K562 (cell line): ENCODE measurements around the gene LZTR1. TPM values are rescaled to one million over a fixed set of nuclear protein-coding genes. Genes with fewer than 3 reads are reported as not detected.
A peak's percentile ranks its signal among the peaks of the same experiment; 100 is the strongest.

Experiments used
- ATAC-seq: fragments of 200-7000 bp; cut with Tn5 transposase; 3 replicates; pipeline ENCODE4 v1.9.1; 2020; ENCODE audit warnings: moderate library complexity
- BruUV-seq: library from RNA; stranded (reverse); fragments of 400-500 nt; replicated peaks from 2 replicates; lab custom pipeline; 2021; lab: Mats Ljungman, UMichigan
- CTCF ChIA-PET: fragments of 300-600 bp; formaldehyde crosslinking; extraction: SDS; loops from one replicate; lab custom pipeline; 2021; ENCODE audit warnings: low intra/inter-chr PET ratio; lab: Yijun Ruan, JAX
- POLR2A ChIA-PET: fragments of 300-600, 350-650 bp; sonication (Branson Sonifier 250); formaldehyde crosslinking; extraction: SDS; loops from one replicate; lab custom pipeline; 2021; ENCODE audit warnings: antibody characterized with exemption, inconsistent platforms; lab: Yijun Ruan, JAX
- DNase-seq, 4 experiments: peaks; one replicate each; pipeline versions ENCODE4 v3.0.0 to v3.0.0-alpha.2; 2011 to 2018; ENCODE audit warnings: low spot score in 3 of 4, mixed read lengths in 3 of 4; ENCODE audit errors: extremely low read depth in 1 of 4
- FAIRE-seq: peaks from 2 replicates; lab custom pipeline; 2011; peaks lifted over from hg19 to GRCh38; lab: Jason Lieb, UNC
- H2AFZ ChIP-seq: 2 replicates; pipeline ENCODE4 v1.6.0; 2011; ENCODE audit warnings: low read depth, low read length, control low read depth, inconsistent platforms
- H3K27ac ChIP-seq: fragments of 200-600 bp; 3 replicates; pipeline ENCODE4 v1.8.0; 2011; ENCODE audit warnings: low read depth, mild to moderate bottlenecking, control low read depth, inconsistent platforms, low read length, moderate library complexity, mixed read lengths; ENCODE audit errors: extremely low read depth
- H3K27me3 ChIP-seq, 2 experiments: fragments of 300-600 bp in 1 of 2; 2 replicates in 1 of 2; 3 replicates in 1 of 2; pipeline versions ENCODE4 v1.6.0 to v1.8.0; 2011; ENCODE audit warnings: inconsistent platforms in 2 of 2, low read length in 2 of 2, mild to moderate bottlenecking in 1 of 2, mixed read lengths in 1 of 2, moderate library complexity in 1 of 2; ENCODE audit not compliant: control insufficient read depth in 2 of 2, insufficient read depth in 2 of 2
- H3K36me3 ChIP-seq: fragments of 300-600 bp; 3 replicates; pipeline ENCODE4 v1.8.0; 2011; ENCODE audit warnings: mild to moderate bottlenecking, low read length, inconsistent platforms; ENCODE audit not compliant: control insufficient read depth, insufficient read depth
- H3K4me1 ChIP-seq, 2 experiments: fragments of 200-600 bp in 1 of 2; replicated peaks in 1 of 2; 2 replicates in 1 of 2; 3 replicates in 1 of 2; pipeline versions ENCODE4 v1.5.1 to v1.8.0; 2011; ENCODE audit warnings: inconsistent platforms in 2 of 2, low read length in 2 of 2, mild to moderate bottlenecking in 1 of 2, mixed read lengths in 1 of 2, moderate library complexity in 1 of 2; ENCODE audit not compliant: control insufficient read depth in 2 of 2, insufficient read depth in 2 of 2
- H3K4me2 ChIP-seq: 2 replicates; pipeline ENCODE4 v1.6.1; 2011; ENCODE audit warnings: low read length, control low read depth, inconsistent platforms, mixed read lengths; ENCODE audit not compliant: insufficient read depth
- H3K4me3 ChIP-seq: fragments of 200-600 bp; sonication (generic), shearing (Covaris generic); 2 replicates; pipeline ENCODE4 v1.5.1; 2016; ENCODE audit warnings: control low read depth, inconsistent platforms
- H3K79me2 ChIP-seq: fragments of 200-600 bp; 3 replicates; pipeline ENCODE4 v1.8.0; 2011; ENCODE audit warnings: low read length, inconsistent platforms; ENCODE audit not compliant: control insufficient read depth, insufficient read depth
- H3K9ac ChIP-seq, 2 experiments: 2 replicates each; pipeline versions ENCODE4 v1.6.0 to v1.6.1; 2011; ENCODE audit warnings: low read depth in 2 of 2, low read length in 2 of 2, control low read depth in 1 of 2, inconsistent platforms in 1 of 2, mild to moderate bottlenecking in 1 of 2, mixed read lengths in 1 of 2; ENCODE audit not compliant: insufficient read depth in 1 of 2
- H3K9me1 ChIP-seq: one replicate; pipeline ENCODE4 v1.6.0; 2011; ENCODE audit warnings: inconsistent platforms, mild to moderate bottlenecking, low read length, moderate library complexity; ENCODE audit not compliant: control insufficient read depth, insufficient read depth
- H3K9me3 ChIP-seq: replicated peaks from 2 replicates; pipeline ENCODE4 v1.5.1; 2011; ENCODE audit warnings: low read depth, low read length, inconsistent platforms; ENCODE audit not compliant: control insufficient read depth, insufficient read depth
- H4K20me1 ChIP-seq: replicated peaks from 2 replicates; pipeline ENCODE4 v1.6.1; 2011; ENCODE audit warnings: low read length, inconsistent platforms, mixed read lengths; ENCODE audit not compliant: control insufficient read depth, insufficient read depth
- ESRRB ChIP-seq: fragments of 250-450 bp; sonication (Bioruptor Pico); IDR thresholded peaks from 2 replicates; pipeline ENCODE4 v1.5.0; 2020; ENCODE audit warnings: mild to moderate bottlenecking, moderate library complexity, borderline replicate concordance
- POLR2AphosphoS2 ChIP-seq: IDR thresholded peaks from 2 replicates; pipeline ENCODE4 v1.6.1; 2012; ENCODE audit warnings: low read length, improper control_type of control experiment
- RBM25 ChIP-seq: fragments of 200-400 bp; formaldehyde crosslinking; IDR thresholded peaks from 2 replicates; pipeline ENCODE4 v1.6.1; 2018; ENCODE audit warnings: low read length, low read depth, moderate library complexity; ENCODE audit not compliant: severe bottlenecking
- SMC3 ChIP-seq: conservative IDR thresholded peaks from 2 replicates; pipeline ENCODE4 v1.6.1; 2011; ENCODE audit warnings: low read depth, low read length, improper control_type of control experiment; ENCODE audit not compliant: insufficient read depth
- SREBF2 ChIP-seq: sonication (generic); formaldehyde crosslinking; IDR thresholded peaks from 2 replicates; pipeline ENCODE4 v1.4.0; 2020; ENCODE audit warnings: mild to moderate bottlenecking, missing genetic modification reagents
- SRSF3 ChIP-seq: fragments of 200-400 bp; formaldehyde crosslinking; IDR thresholded peaks from 2 replicates; pipeline ENCODE4 v1.6.1; 2016; ENCODE audit warnings: mild to moderate bottlenecking, low read length, moderate library complexity; ENCODE audit not compliant: insufficient read depth
- ZEB2 ChIP-seq: fragments of 450-650 bp; IDR thresholded peaks from 2 replicates; pipeline ENCODE4 v1.6.1; 2016
- ZNF24 ChIP-seq: fragments of 450-650 bp; IDR thresholded peaks from 2 replicates; pipeline ENCODE4 v1.6.1; 2016
- WGBS: fragments of 100-300 bp; shearing (Covaris generic); methylation state at CpG from one replicate; pipeline ENCODE4 v1.1.6; 2016; ENCODE audit warnings: low coverage, mixed read lengths; ENCODE audit not compliant: insufficient coverage; ENCODE audit errors: missing lambda C conversion rate; 5-methylcytosine and 5-hydroxymethylcytosine counted together
- in situ Hi-C: fragments of 300-500 bp; cut with MboI; formaldehyde crosslinking; loops from 4 replicates; pipeline ENCODE4 v1.15.0; 2018; ENCODE audit warnings: inconsistent platforms, mixed read lengths
- intact Hi-C: fragments of 100-400 bp; cut with micrococcal nuclease; formaldehyde crosslinking; loops from 2 replicates; pipeline ENCODE4 v1.14.2; 2022
- polyA plus RNA-seq, 8 experiments: library from polyadenylated mRNA; depleted of rRNA in 4 of 8; stranded (reverse) in 5 of 8; unstranded in 3 of 8; fragments of >200 nt; fragmentation: Nextera tagmentation in 2 of 8; fragmentation: Illumina TruSeq in 1 of 8; extraction: Ambion mirVana in 2 of 8; extraction: Trizol in 1 of 8; gene quantifications; 2 replicates each; pipeline versions ENCODE4 v1.2.1 to v1.2.3, GENCODE V29; 2011 to 2014; ENCODE audit warnings: inconsistent platforms in 1 of 8, missing spikeins in 1 of 8
- total RNA-seq, 7 experiments: library from RNA; depleted of rRNA in 6 of 7; stranded (reverse); fragments of >200 nt in 6 of 7; fragmentation: Illumina TruSeq in 2 of 7; extraction: Trizol in 2 of 7; gene quantifications; 2 replicates each; pipeline versions ENCODE4 v1.2.1 to v1.2.3, GENCODE V29; 2011 to 2021; ENCODE audit warnings: low replicate concordance in 1 of 7
- TF ChIP-seq, protein P1 (sequence below), 3 experiments: fragments of 200-800 bp in 1 of 3; fragments of 250-450 bp in 1 of 3; fragments of 450-650 bp in 1 of 3; sonication (Bioruptor Pico) in 1 of 3; sonication (Bioruptor generic) in 1 of 3; formaldehyde crosslinking in 1 of 3; IDR thresholded peaks; 2 replicates each; pipeline versions ENCODE4 v1.6.1 to v1.8.0; 2016 to 2022; ENCODE audit warnings: mild to moderate bottlenecking in 2 of 3, missing genetic modification characterization in 2 of 3, missing compliant biosample characterization in 1 of 3, moderate library complexity in 1 of 3

LZTR1 gene
- total and polyA plus RNA-seq, 9 of the 15 experiments (the other 6 are each of a cell fraction or from before 2014, with no cell fraction given): 2.2 to 135 (median 63.0) TPM

DNA sequence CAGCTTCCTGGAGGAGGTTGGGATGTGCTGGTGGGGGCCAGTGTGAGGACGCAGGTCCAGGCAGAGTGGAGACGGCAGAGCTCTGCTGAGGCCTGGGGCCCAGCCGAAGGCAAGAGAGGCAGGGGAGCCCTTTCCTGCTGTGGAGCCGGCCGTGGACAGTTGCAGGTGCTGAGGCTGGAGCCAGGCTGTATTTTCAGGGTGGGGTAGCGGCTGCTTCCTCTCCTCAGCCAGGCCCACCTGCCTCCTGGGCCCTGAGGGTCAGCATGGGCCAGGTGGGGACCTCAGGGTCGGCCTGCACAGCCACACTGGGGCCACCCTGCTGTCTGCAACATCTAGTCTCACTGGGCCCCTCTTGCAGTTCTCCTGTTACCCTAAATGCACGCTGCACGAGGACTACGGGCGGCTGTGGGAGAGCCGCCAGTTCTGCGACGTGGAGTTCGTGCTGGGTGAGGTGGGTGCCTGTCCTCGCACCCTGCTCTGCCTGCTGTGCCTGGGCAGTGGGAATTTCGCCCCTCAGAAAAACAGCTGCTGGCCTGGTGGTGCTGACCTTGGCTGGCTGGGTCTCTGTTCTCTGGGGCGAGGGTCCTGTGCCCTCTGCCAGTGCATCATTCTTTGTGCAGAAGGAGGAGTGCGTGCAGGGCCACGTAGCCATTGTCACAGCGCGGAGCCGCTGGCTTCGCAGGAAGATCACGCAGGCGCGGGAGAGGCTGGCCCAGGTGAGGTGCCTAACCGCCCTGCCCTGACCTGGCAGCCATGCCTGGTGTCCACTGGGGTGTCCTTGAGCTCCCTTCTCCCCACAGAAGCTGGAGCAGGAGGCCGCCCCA lies 11.4 kb downstream of the LZTR1 start (continued):
- TF ChIP-seq, protein P1, sequence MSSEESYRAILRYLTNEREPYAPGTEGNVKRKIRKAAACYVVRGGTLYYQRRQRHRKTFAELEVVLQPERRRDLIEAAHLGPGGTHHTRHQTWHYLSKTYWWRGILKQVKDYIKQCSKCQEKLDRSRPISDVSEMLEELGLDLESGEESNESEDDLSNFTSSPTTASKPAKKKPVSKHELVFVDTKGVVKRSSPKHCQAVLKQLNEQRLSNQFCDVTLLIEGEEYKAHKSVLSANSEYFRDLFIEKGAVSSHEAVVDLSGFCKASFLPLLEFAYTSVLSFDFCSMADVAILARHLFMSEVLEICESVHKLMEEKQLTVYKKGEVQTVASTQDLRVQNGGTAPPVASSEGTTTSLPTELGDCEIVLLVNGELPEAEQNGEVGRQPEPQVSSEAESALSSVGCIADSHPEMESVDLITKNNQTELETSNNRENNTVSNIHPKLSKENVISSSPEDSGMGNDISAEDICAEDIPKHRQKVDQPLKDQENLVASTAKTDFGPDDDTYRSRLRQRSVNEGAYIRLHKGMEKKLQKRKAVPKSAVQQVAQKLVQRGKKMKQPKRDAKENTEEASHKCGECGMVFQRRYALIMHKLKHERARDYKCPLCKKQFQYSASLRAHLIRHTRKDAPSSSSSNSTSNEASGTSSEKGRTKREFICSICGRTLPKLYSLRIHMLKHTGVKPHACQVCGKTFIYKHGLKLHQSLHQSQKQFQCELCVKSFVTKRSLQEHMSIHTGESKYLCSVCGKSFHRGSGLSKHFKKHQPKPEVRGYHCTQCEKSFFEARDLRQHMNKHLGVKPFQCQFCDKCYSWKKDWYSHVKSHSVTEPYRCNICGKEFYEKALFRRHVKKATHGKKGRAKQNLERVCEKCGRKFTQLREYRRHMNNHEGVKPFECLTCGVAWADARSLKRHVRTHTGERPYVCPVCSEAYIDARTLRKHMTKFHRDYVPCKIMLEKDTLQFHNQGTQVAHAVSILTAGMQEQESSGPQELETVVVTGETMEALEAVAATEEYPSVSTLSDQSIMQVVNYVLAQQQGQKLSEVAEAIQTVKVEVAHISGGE (CRISPR knock-in tag; IDR thresholded peaks at IDR 0.05): 0 out of 6 replicates have a peak, but pooled peaks of 1 of the 3 experiments have one; percentile 3
- no peak for TF ChIP-seq SREBF2

DNA sequence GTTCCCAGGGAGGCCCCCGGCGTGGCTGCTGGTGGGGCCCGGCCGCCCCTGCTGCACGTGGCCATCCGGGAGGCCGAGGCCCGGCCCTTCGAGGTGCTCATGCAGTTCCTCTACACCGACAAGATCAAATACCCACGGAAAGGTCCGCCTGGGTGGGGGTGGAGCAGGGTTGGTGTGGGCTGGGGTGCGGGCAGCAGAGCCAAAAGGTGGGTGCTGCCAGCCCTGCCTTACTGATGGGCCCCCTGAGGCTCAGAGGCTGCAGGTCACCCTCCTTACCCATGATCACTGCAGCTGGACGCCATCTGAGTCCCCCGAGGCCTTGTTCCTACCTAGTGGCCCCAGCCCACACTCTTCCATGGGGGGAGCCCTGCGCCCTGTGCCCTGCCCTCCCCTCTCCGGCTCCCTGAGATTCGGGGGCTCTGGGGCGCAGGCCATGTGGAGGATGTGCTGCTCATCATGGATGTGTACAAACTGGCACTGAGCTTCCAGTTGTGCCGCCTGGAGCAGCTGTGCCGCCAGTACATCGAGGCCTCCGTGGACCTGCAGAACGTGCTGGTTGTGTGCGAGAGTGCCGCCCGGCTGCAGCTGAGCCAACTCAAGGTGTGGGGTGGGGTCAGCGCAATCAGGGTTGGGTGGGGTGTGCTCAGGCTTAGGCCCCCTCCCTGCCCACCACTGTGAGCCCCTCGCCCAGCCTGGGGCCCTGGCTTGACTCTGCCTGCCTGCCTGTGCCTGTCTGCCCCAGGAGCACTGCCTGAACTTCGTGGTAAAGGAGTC lies 12.2 kb downstream of the LZTR1 start:
- Histone ChIP-seq H3K9ac (peak overlapping the region in 1 of 2 experiments; percentile 18; a peak in 1 of 4 replicates), H4K20me1 (peaks cover 34% of the 10 kb centered on the region; the same call in 1 of the 2 replicates), H3K36me3 (peaks cover 96% of the 10 kb centered on the region), H3K79me2 (peaks cover 4% of the 10 kb centered on the region), H3K4me3 (no peak overlapping the region), H3K27me3 (no peaks in the 10 kb centered on the region), H3K27ac (no peak overlapping the region), H3K4me1 (peaks cover 0 to 79% of the 10 kb centered on the region in 2 experiments; a peak in 2 of 5 replicates), H3K4me2 (no peak overlapping the region), H3K9me3 (no peaks in the 10 kb centered on the region), H2AFZ (no peak overlapping the region), H3K9me1 (peaks cover 7% of the 10 kb centered on the region)
- BruUV-seq: no TSS peak
- intact Hi-C loops (no loop called here), in situ Hi-C loops (no loop called here)
- 89% methylated on average over 30 of the region's 30 CpGs for WGBS
- POLR2A ChIA-PET: interaction anchor here (0.6 to 17.9 kb wide), 7 partner anchors 9 to 111 kb away, joined by 4 to 451 read pairs (median 5); partner anchors contain the start of genes AIFM3, LZTR1, P2RX6 and THAP7
- no peak for ATAC-seq
- CTCF ChIA-PET: interaction anchor here (0.5 kb wide), 1 partner anchor 867 kb away, joined by 3 read pairs; no protein-coding TSS in a partner anchor
- FAIRE-seq: no peak
- DNase-seq: no peak
- TF ChIP-seq POLR2AphosphoS2 (peak; percentile 18; the same call in 1 of the 2 replicates), RBM25 (no peak), ESRRB (CRISPR knock-in tag) (no peak), ZNF24 (no peak), SMC3 (0 out of 2 replicates have a peak, but pooled peaks have one; percentile 1), SREBF2 (no peak), ZEB2 (no peak), SRSF3 (no peak)
- TF ChIP-seq, protein P1 (CRISPR knock-in tag; IDR thresholded peaks at IDR 0.05): 0 out of 6 replicates have a peak, but pooled peaks of 1 of the 3 experiments have one; percentile 2
